ENCODE data around the gene TNF. TPM values are rescaled to one million over a fixed set of nuclear protein-coding genes. Genes with fewer than 3 reads are reported as not detected.

TNF gene
- polyA plus RNA-seq, 3 donors, result 7.1 to 13.7 (median 9.6) TPM

DNA sequence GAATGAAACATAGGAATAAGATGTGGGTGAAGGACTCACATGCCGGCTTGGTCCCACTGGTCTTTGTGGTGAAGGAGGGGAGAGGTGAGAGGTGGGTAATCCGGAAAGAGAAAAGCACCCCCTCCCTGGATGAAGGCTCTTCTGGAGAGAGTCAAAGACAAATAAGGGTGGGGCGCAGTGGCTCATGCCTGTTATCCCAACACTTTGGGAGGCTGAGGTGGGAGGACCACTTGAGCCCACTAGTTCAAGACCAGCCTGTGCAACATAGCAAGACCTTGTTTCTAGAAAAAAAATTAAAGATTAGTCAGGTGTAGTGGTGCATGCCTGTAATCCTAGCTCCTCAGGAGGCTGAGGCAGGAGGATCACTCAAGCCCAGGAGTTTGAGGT is 3.7 kb downstream of the TNF start:
- Histone ChIP-seq H3K4me3 (replicated peaks in 1 of 3; ENCODE audit: low read depth in 2 of 3, low read length in 3 of 3) (no peak overlapping the region), H3K27ac (ENCODE audit: low read depth in 1 of 2, low read length in 2 of 2) (no peak overlapping the region), H3K4me2 (replicated peaks; ENCODE audit: extremely low read depth, low read length, poor library complexity, severe bottlenecking) (no peak overlapping the region), H3K9ac (ENCODE audit: insufficient read depth, low read length, poor library complexity, severe bottlenecking) (no peak overlapping the region), H2AFZ (ENCODE audit: insufficient read depth, low read depth, low read length, poor library complexity, severe bottlenecking) (no peak overlapping the region), H3K79me2 (ENCODE audit: insufficient read depth, low read length) (peaks cover 69% of the 10 kb centered on the region), H3K4me1 (ENCODE audit: control insufficient read depth in 1 of 2, insufficient read depth in 2 of 2, low read length in 2 of 2) (peaks cover 78 to 94% of the 10 kb centered on the region in 2 donors), H3K36me3 (replicated peaks in 1 of 2; ENCODE audit: control insufficient read depth in 1 of 2, insufficient read depth in 2 of 2, low read length in 2 of 2) (peaks cover 18 to 25% of the 10 kb centered on the region in 2 donors), H3K27me3 (ENCODE audit: control insufficient read depth in 2 of 2, insufficient read depth in 2 of 2, low read length in 2 of 2) (no peaks in the 10 kb centered on the region), H4K20me1 (ENCODE audit: insufficient read depth, low read length) (peaks cover 39% of the 10 kb centered on the region), H3K9me3 (replicated peaks in 1 of 2; ENCODE audit: control insufficient read depth in 1 of 2, insufficient read depth in 1 of 2, low read length in 2 of 2) (no peaks in the 10 kb centered on the region)
- TF ChIP-seq, protein P1, sequence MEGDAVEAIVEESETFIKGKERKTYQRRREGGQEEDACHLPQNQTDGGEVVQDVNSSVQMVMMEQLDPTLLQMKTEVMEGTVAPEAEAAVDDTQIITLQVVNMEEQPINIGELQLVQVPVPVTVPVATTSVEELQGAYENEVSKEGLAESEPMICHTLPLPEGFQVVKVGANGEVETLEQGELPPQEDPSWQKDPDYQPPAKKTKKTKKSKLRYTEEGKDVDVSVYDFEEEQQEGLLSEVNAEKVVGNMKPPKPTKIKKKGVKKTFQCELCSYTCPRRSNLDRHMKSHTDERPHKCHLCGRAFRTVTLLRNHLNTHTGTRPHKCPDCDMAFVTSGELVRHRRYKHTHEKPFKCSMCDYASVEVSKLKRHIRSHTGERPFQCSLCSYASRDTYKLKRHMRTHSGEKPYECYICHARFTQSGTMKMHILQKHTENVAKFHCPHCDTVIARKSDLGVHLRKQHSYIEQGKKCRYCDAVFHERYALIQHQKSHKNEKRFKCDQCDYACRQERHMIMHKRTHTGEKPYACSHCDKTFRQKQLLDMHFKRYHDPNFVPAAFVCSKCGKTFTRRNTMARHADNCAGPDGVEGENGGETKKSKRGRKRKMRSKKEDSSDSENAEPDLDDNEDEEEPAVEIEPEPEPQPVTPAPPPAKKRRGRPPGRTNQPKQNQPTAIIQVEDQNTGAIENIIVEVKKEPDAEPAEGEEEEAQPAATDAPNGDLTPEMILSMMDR (IDR thresholded peaks at IDR 0.05), result no peak
- H3K36me3 Mint-ChIP-seq, result peaks cover 31 to 36% of the 10 kb centered on the region in 2 donors
- WGBS (ENCODE audit: insufficient coverage), result 86% methylated on average over 1 of the region's 3 CpGs
- H3K9me3 Mint-ChIP-seq, result peaks cover 0 to 3% (median 0%) of the 10 kb centered on the region in 7 donors
- peaks cover 0 to 2% (median 1%) of the 10 kb centered on the region in 3 donors for H3K27me3 Mint-ChIP-seq (ENCODE audit: low read depth in 3 of 3)
- intact Hi-C loops (cut with micrococcal nuclease), result no loop called here
- H3K4me1 Mint-ChIP-seq, result peaks cover 88% of the 10 kb centered on the region
- H3K27ac Mint-ChIP-seq, result peak overlapping the region in 3 of 7 donors; percentile 28 to 54 (median 35)
- H3K4me3 Mint-ChIP-seq, result no peak overlapping the region
- DNase-seq, result no peak

DNA sequence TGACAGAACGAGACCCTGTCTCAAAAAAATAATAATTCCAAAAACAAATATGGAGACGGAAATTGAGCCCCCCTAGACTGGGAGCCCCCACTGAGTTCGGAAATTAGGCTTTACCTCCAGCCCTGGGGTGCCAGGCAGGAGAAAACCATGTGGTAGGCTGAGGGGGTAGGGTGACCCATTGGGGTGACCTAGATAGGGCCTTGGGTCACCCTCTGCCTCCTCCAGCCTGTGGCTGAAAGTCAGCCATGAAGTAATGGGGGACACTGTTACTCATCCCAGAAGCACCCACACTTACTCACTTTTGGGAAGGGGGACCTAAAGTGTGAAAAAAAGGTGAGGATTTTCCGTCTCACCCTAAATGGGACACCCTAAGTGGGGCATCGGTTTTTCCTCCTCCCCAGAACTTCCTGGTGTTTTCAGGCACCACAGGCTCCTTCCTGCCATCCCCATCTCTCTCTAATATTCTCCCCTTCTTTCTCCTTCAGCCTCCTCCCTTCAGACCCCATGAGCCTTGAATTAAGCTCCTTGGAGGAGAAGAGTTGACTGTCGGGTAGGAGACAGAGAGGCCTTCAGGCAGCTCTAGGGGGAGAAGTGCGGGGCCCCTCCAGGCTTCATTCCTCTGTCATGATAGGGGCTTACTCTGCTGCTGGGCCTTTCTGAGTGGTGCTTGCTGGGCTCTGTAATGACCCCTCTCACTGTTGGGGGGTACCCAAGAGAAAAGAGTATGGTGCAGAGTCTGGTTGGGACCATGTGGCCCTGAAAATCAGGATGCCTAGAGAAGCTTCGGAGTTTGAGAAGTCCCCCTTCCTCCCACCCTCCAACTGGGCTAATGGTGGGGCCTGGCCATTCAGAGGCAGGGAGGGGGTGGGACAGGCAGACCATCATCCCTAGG is 4.4 kb downstream of the TNF start:
- H2AFZ ChIP-seq (ENCODE audit: insufficient read depth, low read depth, low read length, poor library complexity, severe bottlenecking), result peak overlapping the region; percentile 88
- 100% methylated on average over 1 of the region's 8 CpGs for WGBS (ENCODE audit: insufficient coverage)

More for the DNA sequence above, 4.4 kb downstream of the TNF start:
- H3K79me2 ChIP-seq (ENCODE audit: insufficient read depth, low read length), result peaks cover 75% of the 10 kb centered on the region
- no peaks in the 10 kb centered on the region for H3K27me3 ChIP-seq (ENCODE audit: control insufficient read depth in 2 of 2, insufficient read depth in 2 of 2, low read length in 2 of 2)
- H3K27me3 Mint-ChIP-seq (ENCODE audit: low read depth in 3 of 3), result peaks cover 0 to 2% (median 1%) of the 10 kb centered on the region in 3 donors
- peaks cover 88% of the 10 kb centered on the region for H3K4me1 Mint-ChIP-seq
- peaks cover 31 to 36% of the 10 kb centered on the region in 2 donors for H3K36me3 Mint-ChIP-seq
- peak overlapping the region in 6 of 7 donors; percentile 28 to 93 (median 82) for H3K27ac Mint-ChIP-seq
- no peaks in the 10 kb centered on the region for H3K9me3 ChIP-seq (replicated peaks in 1 of 2; ENCODE audit: control insufficient read depth in 1 of 2, insufficient read depth in 1 of 2, low read length in 2 of 2)
- peak overlapping the region in 2 of 3 experiments; percentile 84 to 94 for H3K4me3 ChIP-seq (replicated peaks in 1 of 3; ENCODE audit: low read depth in 2 of 3, low read length in 3 of 3)
- peak overlapping the region; percentile 98 for H3K4me2 ChIP-seq (replicated peaks; ENCODE audit: extremely low read depth, low read length, poor library complexity, severe bottlenecking)
- H3K36me3 ChIP-seq (replicated peaks in 1 of 2; ENCODE audit: control insufficient read depth in 1 of 2, insufficient read depth in 2 of 2, low read length in 2 of 2), result peaks cover 18 to 25% of the 10 kb centered on the region in 2 donors
- TF ChIP-seq, protein P1 (IDR thresholded peaks at IDR 0.05), result no peak
- H4K20me1 ChIP-seq (ENCODE audit: insufficient read depth, low read length), result peaks cover 39% of the 10 kb centered on the region
- peak in 1 of 3 donors; percentile 30 for DNase-seq
- peak overlapping the region; percentile 71 for H3K9ac ChIP-seq (ENCODE audit: insufficient read depth, low read length, poor library complexity, severe bottlenecking)
- peak overlapping the region; percentile 93 to 95 for H3K4me3 Mint-ChIP-seq
- no peak overlapping the region for H3K27ac ChIP-seq (ENCODE audit: low read depth in 1 of 2, low read length in 2 of 2)
- peaks cover 0 to 3% (median 0%) of the 10 kb centered on the region in 7 donors for H3K9me3 Mint-ChIP-seq
- peaks cover 81 to 94% of the 10 kb centered on the region in 2 donors for H3K4me1 ChIP-seq (ENCODE audit: control insufficient read depth in 1 of 2, insufficient read depth in 2 of 2, low read length in 2 of 2)
- intact Hi-C loops (cut with micrococcal nuclease), result loop anchor here in 1 of 2 donors (2.0 kb wide), 1 partner anchor 17 kb away; no protein-coding TSS in a partner anchor
